Sigmoid colon (tissue), 7 donors: ENCODE results near the gene RBBP9. TPM values are rescaled to one million over a fixed set of nuclear protein-coding genes. Genes with fewer than 3 reads are reported as not detected.

Experiments
- DNase-seq: peaks from one replicate; pipeline ENCODE4 v3.0.0-alpha.2; 2019
- H3K27ac ChIP-seq, 4 donors: fragments of 200-600 bp; sonication (generic); one replicate each; pipeline ENCODE4 v1.5.1; 2016 to 2019; ENCODE audit warnings: mild to moderate bottlenecking in 1 of 4
- H3K27me3 ChIP-seq, 3 donors: fragments of 200-600 bp; sonication (generic); one replicate each; pipeline ENCODE4 v1.5.1; 2019; ENCODE audit warnings: mild to moderate bottlenecking in 1 of 3
- H3K36me3 ChIP-seq, 4 donors: fragments of 200-600 bp; sonication (generic); one replicate each; pipeline ENCODE4 v1.5.1; 2016 to 2019
- H3K4me1 ChIP-seq, 4 donors: fragments of 200-600 bp; sonication (generic); one replicate each; pipeline ENCODE4 v1.5.1; 2017 to 2019
- H3K4me3 ChIP-seq, 4 donors: fragments of 200-600 bp; sonication (generic); one replicate each; pipeline ENCODE4 v1.5.1; 2017 to 2019; ENCODE audit warnings: mild to moderate bottlenecking in 2 of 4, moderate library complexity in 1 of 4
- H3K9me3 ChIP-seq, 4 donors: fragments of 200-600 bp in 3 of 4; sonication (generic) in 3 of 4; one replicate each; pipeline versions ENCODE4 v1.5.1 to v1.6.1; 2013 to 2019
- CTCF ChIP-seq, 4 experiments: fragments of 450-650 bp in 3 of 4; fragments of 200-600 bp in 1 of 4; IDR thresholded peaks; one replicate each; pipeline ENCODE4 v1.5.1; 2016 to 2019; ENCODE audit warnings: antibody characterized with exemption in 4 of 4, mild to moderate bottlenecking in 3 of 4, moderate library complexity in 2 of 4
- EP300 ChIP-seq, 4 donors: sonication (generic); formaldehyde crosslinking; IDR thresholded peaks; one replicate each; pipeline ENCODE4 v1.6.1; 2017; ENCODE audit warnings: antibody characterized with exemption in 4 of 4
- POLR2A ChIP-seq, 2 donors: fragments of 450-650 bp; IDR thresholded peaks; one replicate each; pipeline ENCODE4 v1.6.1; 2016; ENCODE audit warnings: antibody characterized with exemption in 2 of 2, mild to moderate bottlenecking in 2 of 2, moderate library complexity in 2 of 2
- POLR2AphosphoS5 ChIP-seq, 4 donors: sonication (generic); formaldehyde crosslinking; IDR thresholded peaks; one replicate each; pipeline ENCODE4 v1.6.1; 2017; ENCODE audit warnings: antibody characterized with exemption in 4 of 4
- WGBS, 2 donors: extraction: QIAGEN DNeasy Blood & Tissue Kit; methylation state at CpG; one replicate each; pipeline ENCODE4 v1.1.7; 2013; 5-methylcytosine and 5-hydroxymethylcytosine counted together
- intact Hi-C: fragments of 100-400 bp; cut with DNase I; formaldehyde crosslinking; loops from one replicate; pipeline ENCODE4 v1.15.1; 2023
- polyA plus RNA-seq, 3 donors: library from polyadenylated mRNA; stranded (reverse); fragments of 200-250 nt; gene quantifications; one replicate each; pipeline ENCODE4 v1.2.3, GENCODE V29; 2013
- total RNA-seq, 4 donors: library from RNA; depleted of rRNA; stranded (reverse); fragments of >200 nt; gene quantifications; one replicate each; pipeline ENCODE4 v1.1.0, GENCODE V29; 2016
- donor health status: healthy with polysubstance abuse.
- donor health status: Bipolar disorder and iron deficiency.
- donor health status: healthy.

The RBBP9 gene
- total RNA-seq, result 10 to 100 TPM; 11.1 to 23.5 (median 13.9) TPM
- polyA plus RNA-seq, result 1 to 10 TPM; 5.4 to 5.5 (median 5.5) TPM

DNA sequence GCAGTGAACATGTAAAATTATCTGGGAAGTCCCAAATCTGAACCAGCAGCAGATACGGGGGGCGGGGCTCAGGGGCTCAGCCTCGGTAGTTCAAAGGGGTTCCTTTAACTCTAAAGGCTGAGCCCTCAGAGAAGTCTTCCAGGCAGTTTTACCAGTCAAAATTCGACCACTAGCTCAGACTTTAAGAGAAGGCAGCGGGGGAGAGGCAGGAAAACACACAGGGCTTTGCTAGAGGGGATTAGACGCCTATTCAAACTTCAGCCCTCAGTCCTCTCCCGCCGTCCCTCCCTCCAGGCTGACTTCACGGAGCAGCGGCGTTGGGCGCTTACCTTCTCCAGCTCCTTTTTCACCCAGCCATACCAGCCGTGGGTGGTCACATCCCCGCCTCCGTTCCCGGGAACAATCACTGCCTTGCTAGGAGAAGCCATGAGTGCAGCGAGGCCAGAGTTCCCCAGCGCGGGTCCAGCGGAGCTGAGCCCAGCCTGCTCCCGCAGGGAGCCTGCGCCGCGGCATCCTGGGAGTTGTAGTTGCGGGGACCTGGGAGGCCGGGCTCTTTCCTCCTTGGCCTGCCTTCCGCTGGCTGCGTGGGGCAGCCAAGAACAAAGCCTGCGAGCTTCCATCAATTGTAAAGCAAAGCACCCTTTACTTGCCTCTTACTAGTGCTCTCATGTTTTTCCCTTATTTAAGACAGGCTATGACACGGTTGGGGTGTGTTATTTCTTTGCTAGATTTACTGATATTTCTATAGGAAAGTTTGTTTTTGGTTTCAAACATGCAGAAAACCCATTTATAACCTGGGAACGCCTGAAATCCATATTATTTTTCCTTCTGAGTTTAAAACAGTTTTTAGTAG lies at the start of gene RBBP9:
Gene RBBP9 (minus strand): TSS at position 486 of the 853 bp plus-strand sequence. CDS start 58 bp downstream, at position 428.
- WGBS, 2 donors, result 0 to 3% methylated on average over 31 of the region's 31 CpGs

GRCh38 chr20:18545566-18545965 lies 48.5 kb upstream of the RBBP9 start:
- 93 to 95% methylated on average over 1 of the region's 1 CpG for WGBS, 2 donors
- no peaks in the 10 kb centered on the region for H3K4me1 ChIP-seq
- no peak overlapping the region for H3K4me3 ChIP-seq
- no peaks in the 10 kb centered on the region for H3K9me3 ChIP-seq
- H3K36me3 ChIP-seq, result peaks cover 0 to 93% (median 29%) of the 10 kb centered on the region in 4 donors
- TF ChIP-seq CTCF (IDR thresholded peaks at IDR 0.05), result no peak
- no peak for TF ChIP-seq POLR2A (IDR thresholded peaks at IDR 0.05)
- TF ChIP-seq EP300 (IDR thresholded peaks at IDR 0.05), result no peak
- intact Hi-C loops, result no loop called here
- H3K27me3 ChIP-seq, result no peaks in the 10 kb centered on the region
- DNase-seq, result no peak
- no peak overlapping the region for H3K27ac ChIP-seq

More for the DNA sequence above, at the start of gene RBBP9:
- peak; percentile 14 to 69 (median 39) for TF ChIP-seq POLR2AphosphoS5 (IDR thresholded peaks at IDR 0.05)
- TF ChIP-seq CTCF (IDR thresholded peaks at IDR 0.05), result no peak
- TF ChIP-seq POLR2A (IDR thresholded peaks at IDR 0.05), result peak in 1 of 2 donors; percentile 15
- DNase-seq, result peak; percentile 92
- Histone ChIP-seq H3K9me3 (no peaks in the 10 kb centered on the region), H3K27ac (peak within 1 kb of the TSS; percentile 66 to 77 (median 74)), H3K4me1 (peaks cover 0 to 15% (median 14%) of the 10 kb centered on the region in 4 donors), H3K4me3 (peak within 1 kb of the TSS; percentile 70 to 76 (median 73)), H3K27me3 (no peaks in the 10 kb centered on the region), H3K36me3 (peaks cover 0 to 14% (median 5%) of the 10 kb centered on the region in 4 donors)
- intact Hi-C loops, result no loop called here

DNA sequence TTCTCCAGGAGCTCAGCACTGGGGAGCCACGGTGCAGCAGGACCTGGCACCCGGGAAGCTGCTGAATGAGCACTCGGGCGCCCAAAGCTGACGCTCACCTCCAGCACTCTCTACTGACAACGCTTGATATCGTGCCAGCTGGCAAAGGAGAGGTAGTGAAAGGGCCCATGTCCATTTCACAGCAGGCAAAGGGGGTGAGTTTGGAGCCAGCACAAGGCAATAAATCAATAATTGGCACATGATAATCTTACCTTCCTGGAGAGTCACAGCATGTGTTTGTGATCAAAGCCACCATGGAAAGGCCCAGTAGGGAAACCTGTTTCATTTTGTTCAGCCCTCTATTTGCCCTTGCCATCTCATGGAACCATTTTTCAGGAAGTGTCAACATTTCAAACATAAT lies 46.9 kb upstream of the RBBP9 start:
- Histone ChIP-seq H3K4me3 (no peak overlapping the region), H3K27me3 (no peaks in the 10 kb centered on the region), H3K4me1 (no peaks in the 10 kb centered on the region), H3K36me3 (peaks cover 0 to 88% (median 25%) of the 10 kb centered on the region in 4 donors), H3K9me3 (no peaks in the 10 kb centered on the region), H3K27ac (no peak overlapping the region)
- intact Hi-C loops, result no loop called here
- DNase-seq, result no peak
- TF ChIP-seq POLR2AphosphoS5 (IDR thresholded peaks at IDR 0.05) (no peak), POLR2A (IDR thresholded peaks at IDR 0.05) (no peak), CTCF (IDR thresholded peaks at IDR 0.05) (no peak), EP300 (IDR thresholded peaks at IDR 0.05) (no peak)
- WGBS, 2 donors, result 89 to 93% methylated on average over 7 of the region's 7 CpGs

- H3K9me3 ChIP-seq, result no peaks in the 10 kb centered on the region
- 94 to 97% methylated on average over 4 of the region's 4 CpGs for WGBS, 2 donors
- no peak for DNase-seq
- no peak overlapping the region for H3K4me3 ChIP-seq
- no peak overlapping the region for H3K27ac ChIP-seq
- no peaks in the 10 kb centered on the region for H3K4me1 ChIP-seq
- no peaks in the 10 kb centered on the region for H3K27me3 ChIP-seq
- TF ChIP-seq CTCF (IDR thresholded peaks at IDR 0.05) (no peak), EP300 (IDR thresholded peaks at IDR 0.05) (no peak), POLR2A (IDR thresholded peaks at IDR 0.05) (no peak), POLR2AphosphoS5 (IDR thresholded peaks at IDR 0.05) (no peak)
- peaks cover 0 to 81% (median 19%) of the 10 kb centered on the region in 4 donors for H3K36me3 ChIP-seq
- intact Hi-C loops, result no loop called here
Measured at GRCh38 chr20:18543216-18543615, 46.2 kb upstream of the RBBP9 start.
